SK-N-SH (cell line): ENCODE data around the gene FOXRED1.

ENCODE experiments used
- EP300 ChIP-seq, 2 experiments: IDR thresholded peaks; 2 replicates each; pipeline versions ENCODE4 v1.4.0 to v1.6.1; 2012; ENCODE audit warnings: borderline replicate concordance in 1 of 2, low read depth in 1 of 2, low read length in 1 of 2
- EZH2phosphoT487 ChIP-seq: fragments of 200-600 bp; sonication (generic); IDR thresholded peaks from 2 replicates; pipeline ENCODE4 v1.6.1; 2017; ENCODE audit warnings: low read depth, mixed run types, mild to moderate bottlenecking, antibody characterized with exemption, moderate library complexity, borderline replicate concordance
- GABPA ChIP-seq: IDR thresholded peaks from 2 replicates; pipeline ENCODE4 v1.4.0; 2012; ENCODE audit warnings: low read depth, mild to moderate bottlenecking
- NFIC ChIP-seq: IDR thresholded peaks from 2 replicates; pipeline ENCODE4 v1.4.0; 2012; ENCODE audit warnings: borderline replicate concordance
- RAD21 ChIP-seq: IDR thresholded peaks from 2 replicates; pipeline ENCODE4 v1.6.1; 2012; ENCODE audit warnings: mild to moderate bottlenecking, low read length
- TAF1 ChIP-seq: IDR thresholded peaks from 2 replicates; pipeline ENCODE4 v1.6.1; 2012; ENCODE audit warnings: low read depth, mild to moderate bottlenecking, low read length, moderate library complexity, borderline replicate concordance
- TF ChIP-seq, protein P1 (sequence below): IDR thresholded peaks from 2 replicates; pipeline ENCODE4 v1.4.0; 2012; ENCODE audit warnings: low read depth, borderline replicate concordance
- TF ChIP-seq, protein P2 (sequence below): fragments of 200-600 bp; sonication (generic); IDR thresholded peaks from 2 replicates; pipeline ENCODE4 v1.6.1; 2017; ENCODE audit warnings: antibody characterized with exemption, mild to moderate bottlenecking, moderate library complexity

DNA sequence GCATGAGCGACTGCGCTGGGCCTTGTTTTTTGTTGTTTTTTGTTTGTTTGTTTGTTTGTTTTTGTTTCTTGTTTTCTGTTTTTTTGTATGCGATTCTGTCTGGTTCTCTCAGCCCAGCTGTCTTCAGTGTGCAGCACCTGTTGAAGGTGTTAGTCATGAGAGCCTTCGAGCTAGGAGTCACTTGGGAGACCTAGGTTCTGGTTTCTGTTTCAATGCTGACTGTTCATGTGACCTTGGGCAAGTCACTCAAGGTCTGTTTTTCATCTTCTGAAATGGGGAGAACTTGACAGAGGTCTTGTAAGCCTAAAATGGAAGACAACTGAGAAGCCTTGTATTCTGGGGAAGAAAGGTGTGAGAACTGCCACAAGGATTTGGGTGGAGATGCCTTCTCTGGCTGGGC is 36.7 kb downstream of the FOXRED1 start:
- TF ChIP-seq, protein P1, sequence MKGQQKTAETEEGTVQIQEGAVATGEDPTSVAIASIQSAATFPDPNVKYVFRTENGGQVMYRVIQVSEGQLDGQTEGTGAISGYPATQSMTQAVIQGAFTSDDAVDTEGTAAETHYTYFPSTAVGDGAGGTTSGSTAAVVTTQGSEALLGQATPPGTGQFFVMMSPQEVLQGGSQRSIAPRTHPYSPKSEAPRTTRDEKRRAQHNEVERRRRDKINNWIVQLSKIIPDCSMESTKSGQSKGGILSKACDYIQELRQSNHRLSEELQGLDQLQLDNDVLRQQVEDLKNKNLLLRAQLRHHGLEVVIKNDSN = no peak
- TF ChIP-seq, protein P2, sequence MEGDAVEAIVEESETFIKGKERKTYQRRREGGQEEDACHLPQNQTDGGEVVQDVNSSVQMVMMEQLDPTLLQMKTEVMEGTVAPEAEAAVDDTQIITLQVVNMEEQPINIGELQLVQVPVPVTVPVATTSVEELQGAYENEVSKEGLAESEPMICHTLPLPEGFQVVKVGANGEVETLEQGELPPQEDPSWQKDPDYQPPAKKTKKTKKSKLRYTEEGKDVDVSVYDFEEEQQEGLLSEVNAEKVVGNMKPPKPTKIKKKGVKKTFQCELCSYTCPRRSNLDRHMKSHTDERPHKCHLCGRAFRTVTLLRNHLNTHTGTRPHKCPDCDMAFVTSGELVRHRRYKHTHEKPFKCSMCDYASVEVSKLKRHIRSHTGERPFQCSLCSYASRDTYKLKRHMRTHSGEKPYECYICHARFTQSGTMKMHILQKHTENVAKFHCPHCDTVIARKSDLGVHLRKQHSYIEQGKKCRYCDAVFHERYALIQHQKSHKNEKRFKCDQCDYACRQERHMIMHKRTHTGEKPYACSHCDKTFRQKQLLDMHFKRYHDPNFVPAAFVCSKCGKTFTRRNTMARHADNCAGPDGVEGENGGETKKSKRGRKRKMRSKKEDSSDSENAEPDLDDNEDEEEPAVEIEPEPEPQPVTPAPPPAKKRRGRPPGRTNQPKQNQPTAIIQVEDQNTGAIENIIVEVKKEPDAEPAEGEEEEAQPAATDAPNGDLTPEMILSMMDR = no peak
- TF ChIP-seq NFIC = no peak
- TF ChIP-seq EP300 (IDR thresholded peaks at IDR 0.05; ENCODE audit: borderline replicate concordance in 1 of 2, low read depth in 1 of 2, low read length in 1 of 2) = no peak
- TF ChIP-seq GABPA = no peak
- no peak for TF ChIP-seq TAF1
- no peak for TF ChIP-seq RAD21
- TF ChIP-seq EZH2phosphoT487 = no peak
